ENCODE results near the gene FLNB. TPM values are rescaled to one million over a fixed set of nuclear protein-coding genes. Genes with fewer than 3 reads are reported as not detected.

The FLNB gene
- total and polyA plus RNA-seq, 2 of the 8 experiments (the other 6 are each of a cell fraction or from before 2014, with no cell fraction given) = 72.3 to 118 TPM

DNA sequence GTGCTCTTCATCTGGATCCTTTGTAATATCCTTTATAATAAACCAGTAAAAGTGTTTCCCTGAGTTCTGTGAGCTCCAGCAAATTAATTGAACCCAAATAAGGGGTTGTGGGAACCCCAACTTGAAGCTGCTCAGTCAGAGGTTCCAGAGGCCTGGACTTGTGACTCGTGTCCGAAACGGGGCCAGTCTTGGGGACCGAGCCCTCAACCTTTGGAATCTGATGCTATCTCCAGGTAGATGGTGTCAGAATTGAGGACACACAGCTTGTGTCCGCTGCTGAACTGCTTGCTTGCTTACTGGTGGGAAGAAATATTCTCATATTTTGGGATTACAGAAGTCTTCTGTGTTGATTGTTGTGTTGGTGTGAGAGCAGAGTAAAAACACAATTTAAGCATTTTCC lies 39.7 kb upstream of the FLNB start (continued):
- TF ChIP-seq CBX5 (IDR thresholded peaks at IDR 0.05; ENCODE audit: low read depth, low read length) = no peak
